ENCODE data around the gene PLK3.

- no peak for TF ChIP-seq POLR2A (IDR thresholded peaks at IDR 0.05)
- no peak for TF ChIP-seq CTCF (IDR thresholded peaks at IDR 0.05)
Observed at GRCh38 chr1:44848456-44849181, 48.4 kb downstream of the PLK3 start.

All from adrenal gland (tissue), 5 donors.